ENCODE results near the gene ZNF586.

ZNF586 gene

DNA sequence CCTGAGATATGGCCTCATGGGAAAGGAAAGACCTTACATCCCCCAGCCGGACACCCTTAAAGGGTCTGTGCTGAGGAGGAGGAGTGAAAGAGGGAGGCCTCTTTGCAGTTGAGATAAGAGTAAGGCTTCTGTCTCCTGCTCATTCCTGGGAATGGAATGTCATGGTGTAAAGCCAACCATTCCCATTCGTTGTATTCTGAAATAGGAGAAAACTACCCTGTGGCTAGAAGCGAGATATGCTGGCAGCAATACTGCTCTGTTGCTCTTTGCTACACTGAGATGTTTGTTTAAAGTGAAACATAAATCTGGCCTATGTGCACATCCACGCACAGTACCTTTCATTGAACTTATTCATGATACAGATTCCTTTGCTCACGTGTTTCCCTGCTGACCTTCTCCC, 59.8 kb downstream of the ZNF586 start:
- DNase-seq = no peak

DNA sequence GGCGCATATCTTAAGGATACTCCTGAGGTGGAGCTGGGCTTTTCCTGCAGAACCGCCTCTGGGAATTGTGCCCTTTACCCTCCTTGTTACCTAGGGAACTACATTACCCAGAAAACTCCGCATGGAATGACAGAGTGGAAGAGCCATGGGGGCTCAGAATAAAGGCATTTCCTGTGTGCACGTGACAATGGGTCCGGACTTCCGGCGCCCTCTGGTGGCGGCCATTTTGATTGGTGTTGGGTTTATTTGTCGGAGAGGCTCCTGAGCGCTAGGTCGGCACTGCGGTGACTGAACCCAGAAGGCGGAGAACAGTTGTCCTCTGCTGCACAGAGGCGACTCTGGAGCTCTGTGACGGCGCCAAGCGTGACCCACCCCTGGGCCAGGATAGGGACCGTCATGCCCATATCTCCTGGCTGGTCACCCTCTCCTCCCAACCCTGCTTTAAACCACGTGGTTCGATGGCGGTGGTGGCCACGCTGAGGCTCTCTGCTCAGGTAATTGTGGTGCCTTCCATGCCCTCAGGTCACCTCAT, 60.7 kb downstream of the ZNF586 start, which contains the start of gene ZNF587B:
TSS of gene ZNF587B (plus strand) at position 229 of the 532 bp plus-strand sequence. CDS start at position 459, 230 bp downstream.
- peak; percentile 12 to 50 for DNase-seq

All from NCI-H526 (cell line).